Measurements from ENCODE around the gene FRMD5.

- no peak for TF ChIP-seq CTCF (IDR thresholded peaks at IDR 0.05)
- TF ChIP-seq, protein P1, sequence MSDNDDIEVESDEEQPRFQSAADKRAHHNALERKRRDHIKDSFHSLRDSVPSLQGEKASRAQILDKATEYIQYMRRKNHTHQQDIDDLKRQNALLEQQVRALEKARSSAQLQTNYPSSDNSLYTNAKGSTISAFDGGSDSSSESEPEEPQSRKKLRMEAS (IDR thresholded peaks at IDR 0.05): no peak
- no peak for TF ChIP-seq EP300 (IDR thresholded peaks at IDR 0.05)
- TF ChIP-seq POLR2A (IDR thresholded peaks at IDR 0.05; ENCODE audit: low read length): no peak
- no peak for TF ChIP-seq HDAC2 (IDR thresholded peaks at IDR 0.05)
- no peak for TF ChIP-seq BHLHE40 (IDR thresholded peaks at IDR 0.05; ENCODE audit: low read depth, low read length)
- no peak for TF ChIP-seq JUNB (IDR thresholded peaks at IDR 0.05)
- no peak for TF ChIP-seq REST (IDR thresholded peaks at IDR 0.05)
- TF ChIP-seq E2F6 (IDR thresholded peaks at IDR 0.05; ENCODE audit: borderline replicate concordance, low read depth): no peak
- TF ChIP-seq, protein P2, sequence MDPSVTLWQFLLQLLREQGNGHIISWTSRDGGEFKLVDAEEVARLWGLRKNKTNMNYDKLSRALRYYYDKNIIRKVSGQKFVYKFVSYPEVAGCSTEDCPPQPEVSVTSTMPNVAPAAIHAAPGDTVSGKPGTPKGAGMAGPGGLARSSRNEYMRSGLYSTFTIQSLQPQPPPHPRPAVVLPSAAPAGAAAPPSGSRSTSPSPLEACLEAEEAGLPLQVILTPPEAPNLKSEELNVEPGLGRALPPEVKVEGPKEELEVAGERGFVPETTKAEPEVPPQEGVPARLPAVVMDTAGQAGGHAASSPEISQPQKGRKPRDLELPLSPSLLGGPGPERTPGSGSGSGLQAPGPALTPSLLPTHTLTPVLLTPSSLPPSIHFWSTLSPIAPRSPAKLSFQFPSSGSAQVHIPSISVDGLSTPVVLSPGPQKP (IDR thresholded peaks at IDR 0.05; ENCODE audit: low read depth, low read length): no peak
- TF ChIP-seq MAFK (IDR thresholded peaks at IDR 0.05; ENCODE audit: partially characterized antibody): no peak
- TF ChIP-seq KDM1A (IDR thresholded peaks at IDR 0.05; ENCODE audit: low read depth): no peak
These were observed 8.4 kb downstream of the FRMD5 start for GRCh38 chr15:44186705-44187104.
